Posterior vena cava (tissue), 2 donors: ENCODE data around the gene RNF212B. TPM values are rescaled to one million over a fixed set of nuclear protein-coding genes. Genes with fewer than 3 reads are reported as not detected.

Experiments used
- DNase-seq: peaks from one replicate; pipeline ENCODE4 v3.0.0-alpha.2; 2020; ENCODE audit warnings: low spot score
- intact Hi-C, 2 donors: fragments of 100-400 bp; cut with DNase I; formaldehyde crosslinking; loops; one replicate each; pipeline versions ENCODE4 v1.14.1 to v1.14.2; 2022 to 2023
- total RNA-seq, 2 donors: library from RNA; stranded (reverse); fragmentation: NEBNext Ultra II Directional; extraction: Animal tissue kit (Norgen Biotek cat#: 25700); gene quantifications; one replicate each; pipeline ENCODE4 v1.2.1, GENCODE V29; 2021
- donor health status: DM: yes; HTN: yes; CAD: no.
- donor health status: DM: yes; HTN: yes; CAD: no.

The RNF212B gene
- total RNA-seq, 2 donors from 2014 or later = not detected

- DNase-seq = peak; percentile 100
- intact Hi-C loops = no loop called here
These were observed 48.5 kb downstream of the RNF212B start, which contains the start of gene HOMEZ for GRCh38 chr14:23286020-23286901. Gene HOMEZ, minus strand, starts transcription at chr14:23286132. Its CDS starts 180 bp downstream, at chr14:23285952.

GRCh38 chr14:23286902-23287479, 49.3 kb downstream of the RNF212B start:
- peak; percentile 64 for DNase-seq
- intact Hi-C loops = no loop called here

GRCh38 chr14:23294734-23295561, 57.2 kb downstream of the RNF212B start:
- intact Hi-C loops = no loop called here
- peak; percentile 69 for DNase-seq

- intact Hi-C loops = no loop called here
- no peak for DNase-seq
These were observed 58.5 kb downstream of the RNF212B start for GRCh38 chr14:23296012-23296777.

- no peak for DNase-seq
- intact Hi-C loops = no loop called here
These were observed 59.4 kb downstream of the RNF212B start for GRCh38 chr14:23297096-23297495.

- intact Hi-C loops = no loop called here
- no peak for DNase-seq
These were observed 60.0 kb downstream of the RNF212B start for GRCh38 chr14:23297611-23298277.

- intact Hi-C loops = no loop called here
- DNase-seq = no peak
These were observed 61.6 kb downstream of the RNF212B start for GRCh38 chr14:23299211-23299957.

- intact Hi-C loops = no loop called here
- peak; percentile 80 for DNase-seq
These were observed 62.4 kb downstream of the RNF212B start for GRCh38 chr14:23299986-23300686.

GRCh38 chr14:23300687-23301223, 63.0 kb downstream of the RNF212B start:
- intact Hi-C loops = no loop called here
- peak; percentile 84 for DNase-seq

- intact Hi-C loops = no loop called here
- peak; percentile 99 for DNase-seq
These were observed 63.7 kb downstream of the RNF212B start for GRCh38 chr14:23301288-23301968.

- intact Hi-C loops = no loop called here
- no peak for DNase-seq
These were observed 64.2 kb downstream of the RNF212B start for GRCh38 chr14:23301969-23302289.

- intact Hi-C loops = no loop called here
- DNase-seq = peak; percentile 90
These were observed 64.8 kb downstream of the RNF212B start, which contains the start of gene PPP1R3E for GRCh38 chr14:23302290-23303225. Gene PPP1R3E, minus strand, starts transcription at chr14:23302859. Its CDS starts 283 bp downstream, at chr14:23302576.

GRCh38 chr14:23306412-23307145, 68.8 kb downstream of the RNF212B start, which contains the start of gene BCL2L2:
Gene BCL2L2, plus strand, starts transcription at chr14:23306833. Its CDS starts 935 bp downstream, at chr14:23307768.
- peak; percentile 97 for DNase-seq
- intact Hi-C loops = no loop called here

- intact Hi-C loops = no loop called here
- no peak for DNase-seq
These were observed 69.4 kb downstream of the RNF212B start for GRCh38 chr14:23307146-23307530.
